ENCODE measurements around the gene ANK2.

- TF ChIP-seq CTCF (conservative IDR thresholded peaks at IDR 0.05) = no peak
- no peak for TF ChIP-seq ZFX (IDR thresholded peaks at IDR 0.05)
Measured at GRCh38 chr4:113109106-113109718, 59.8 kb downstream of the ANK2 start.
